HG03442 (cell line): ENCODE data around the gene LIN7B.

ENCODE experiments used
- ATAC-seq: cut with Tn5 transposase; IDR thresholded peaks from one replicate; pipeline ENCODE4 v1.9.1; 2021; ENCODE audit warnings: mild to moderate bottlenecking, moderate library complexity; ENCODE audit not compliant: unreplicated experiment

The LIN7B gene

DNA sequence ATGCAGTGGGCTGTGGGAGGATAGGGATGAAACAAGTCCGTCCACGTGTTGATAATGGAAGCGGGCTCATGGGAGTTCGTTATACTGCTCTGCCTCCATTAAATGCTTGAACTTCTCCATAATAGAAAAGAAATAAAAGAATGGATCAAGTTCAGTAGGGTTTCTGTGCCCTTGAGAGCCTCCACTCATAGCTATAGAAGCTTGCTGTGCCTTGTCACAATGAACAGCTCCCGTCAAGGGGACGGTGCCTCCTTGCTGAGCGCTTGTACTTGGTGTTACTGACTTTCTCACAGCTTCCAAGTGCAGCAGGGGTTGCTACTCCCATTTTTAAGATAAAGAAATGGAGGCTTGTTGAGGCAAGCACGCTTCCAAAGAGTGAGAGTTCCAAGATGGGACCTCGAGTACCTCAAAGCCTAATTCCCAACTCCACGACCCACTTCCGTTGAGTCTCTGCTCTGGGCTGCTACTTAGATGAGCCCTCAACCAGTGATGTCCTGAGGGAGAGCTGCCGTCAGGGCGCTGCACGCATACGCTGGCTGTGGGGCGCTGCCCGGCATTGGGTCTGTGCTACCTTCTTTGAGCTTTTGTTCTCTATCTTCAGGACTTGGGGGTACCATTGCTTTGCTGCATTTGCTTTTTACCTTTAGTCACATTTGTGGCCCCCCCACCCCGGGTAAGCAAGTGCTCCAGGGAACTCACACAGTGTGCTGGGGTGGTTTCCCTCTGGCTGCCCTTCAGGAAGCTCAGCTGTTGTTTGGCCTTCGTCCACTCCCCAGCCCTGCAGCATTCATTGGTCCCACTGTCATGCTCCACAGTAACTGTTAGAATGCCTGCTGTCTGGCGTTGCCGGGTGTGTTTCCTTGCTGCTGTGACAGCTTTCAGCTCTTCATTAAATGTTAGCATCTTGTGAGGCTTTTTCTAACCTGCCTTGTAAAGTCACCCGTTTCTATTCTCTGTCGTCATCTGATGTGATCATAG lies 19.4 kb upstream of the LIN7B start:
- no peak for ATAC-seq

GRCh38 chr19:49097453-49098288 lies 16.5 kb upstream of the LIN7B start:
- ATAC-seq: no peak

DNA sequence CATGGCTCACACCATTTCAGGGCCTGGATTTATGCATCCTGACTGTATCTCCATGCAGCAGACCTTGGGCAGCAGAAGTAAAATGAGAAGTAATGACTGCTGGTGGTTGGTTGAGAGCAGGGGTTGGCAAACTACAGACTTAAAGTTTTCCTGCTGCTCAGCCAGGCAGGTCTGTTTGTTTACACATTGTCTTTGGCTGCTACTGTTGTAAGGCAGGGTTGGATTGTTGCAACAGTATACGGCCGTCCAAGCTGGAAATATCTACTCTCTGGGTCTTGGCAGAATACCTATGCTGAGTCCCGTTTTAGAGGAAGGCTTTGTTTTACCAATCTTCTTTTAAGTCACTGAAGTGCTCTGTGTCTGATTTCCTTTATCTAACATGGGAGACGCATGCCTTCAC lies 15.4 kb upstream of the LIN7B start:
- ATAC-seq: no peak

DNA sequence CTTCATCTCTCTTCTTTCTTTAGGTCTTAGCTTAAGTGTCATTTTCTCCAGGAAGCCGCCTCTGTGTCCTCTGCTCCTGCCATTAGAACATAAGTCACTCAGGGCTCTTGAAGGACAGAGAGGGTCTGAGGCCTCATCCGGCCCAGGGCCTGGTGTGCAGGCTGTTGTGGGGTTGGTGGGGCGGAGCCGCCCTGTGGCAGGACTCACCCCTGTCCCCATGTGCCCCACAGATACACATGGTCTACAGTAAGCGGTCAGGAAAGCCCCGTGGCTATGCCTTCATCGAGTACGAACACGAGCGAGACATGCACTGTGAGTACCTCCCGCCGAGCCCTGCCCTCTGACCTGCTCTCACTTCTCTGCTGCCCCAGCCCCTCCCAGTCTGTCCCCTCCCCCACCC lies 13.0 kb upstream of the LIN7B start:
- no peak for ATAC-seq

GRCh38 chr19:49102303-49102702 lies 11.9 kb upstream of the LIN7B start:
- no peak for ATAC-seq

- no peak for ATAC-seq
Measured at GRCh38 chr19:49103331-49104085, 10.7 kb upstream of the LIN7B start.

- ATAC-seq: no peak
Measured at GRCh38 chr19:49104229-49104864, 9.8 kb upstream of the LIN7B start.

GRCh38 chr19:49106648-49107135 lies 7.5 kb upstream of the LIN7B start:
- no peak for ATAC-seq

DNA sequence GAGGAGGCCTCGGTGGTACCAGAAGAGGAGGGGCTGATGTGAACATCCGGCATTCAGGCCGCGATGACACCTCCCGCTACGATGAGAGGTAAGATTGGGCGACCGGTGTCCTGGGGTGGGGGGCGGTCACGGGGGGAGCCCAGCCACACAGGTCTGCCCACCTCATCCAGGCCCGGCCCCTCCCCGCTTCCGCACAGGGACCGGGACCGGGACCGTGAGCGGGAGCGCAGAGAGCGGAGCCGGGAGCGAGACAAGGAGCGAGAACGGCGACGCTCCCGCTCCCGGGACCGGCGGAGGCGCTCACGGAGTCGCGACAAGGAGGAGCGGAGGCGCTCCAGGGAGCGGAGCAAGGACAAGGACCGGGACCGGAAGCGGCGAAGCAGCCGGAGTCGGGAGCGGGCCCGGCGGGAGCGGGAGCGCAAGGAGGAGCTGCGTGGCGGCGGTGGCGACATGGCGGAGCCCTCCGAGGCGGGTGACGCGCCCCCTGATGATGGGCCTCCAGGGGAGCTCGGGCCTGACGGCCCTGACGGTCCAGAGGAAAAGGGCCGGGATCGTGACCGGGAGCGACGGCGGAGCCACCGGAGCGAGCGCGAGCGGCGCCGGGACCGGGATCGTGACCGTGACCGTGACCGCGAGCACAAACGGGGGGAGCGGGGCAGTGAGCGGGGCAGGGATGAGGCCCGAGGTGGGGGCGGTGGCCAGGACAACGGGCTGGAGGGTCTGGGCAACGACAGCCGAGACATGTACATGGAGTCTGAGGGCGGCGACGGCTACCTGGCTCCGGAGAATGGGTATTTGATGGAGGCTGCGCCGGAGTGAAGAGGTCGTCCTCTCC lies 6.3 kb upstream of the LIN7B start:
- no peak for ATAC-seq

DNA sequence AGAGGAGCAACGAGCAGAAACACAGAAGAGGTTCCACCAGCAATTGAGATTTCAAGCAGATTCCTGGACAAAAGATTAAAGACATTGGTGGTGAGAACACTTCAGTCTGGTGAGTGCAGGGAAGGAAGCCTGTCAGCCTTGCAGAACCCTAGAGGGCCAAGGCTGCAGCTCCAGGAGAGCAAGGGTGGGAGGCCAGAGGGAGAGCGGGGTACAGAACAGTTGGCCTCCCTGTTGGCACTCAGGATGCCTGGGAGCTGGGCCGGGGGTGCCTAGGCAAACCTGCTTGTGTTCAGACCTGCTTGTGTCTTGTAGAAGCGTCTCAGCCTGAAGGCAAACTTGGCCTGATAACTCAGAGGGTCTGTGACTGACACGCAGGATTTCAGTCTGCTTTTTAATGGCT lies 5.1 kb upstream of the LIN7B start:
- no peak for ATAC-seq

- ATAC-seq: no peak
Measured at GRCh38 chr19:49109569-49110233, 4.5 kb upstream of the LIN7B start.

- no peak for ATAC-seq
Measured at GRCh38 chr19:49110567-49110966, 3.6 kb upstream of the LIN7B start.

- no peak for ATAC-seq
Measured at GRCh38 chr19:49111218-49111998, 2.8 kb upstream of the LIN7B start.

- ATAC-seq: no peak
Measured at GRCh38 chr19:49114630-49115363, 627 bp downstream of the LIN7B start.

- no peak for ATAC-seq
Measured at GRCh38 chr19:49116544-49116943, 2.4 kb downstream of the LIN7B start.

GRCh38 chr19:49117677-49118564 lies 3.8 kb downstream of the LIN7B start:
- ATAC-seq: no peak
